ENCODE data around the gene BCL6B. TPM values are rescaled to one million over a fixed set of nuclear protein-coding genes. Genes with fewer than 3 reads are reported as not detected.

BCL6B gene
- total and polyA plus RNA-seq, 2 of the 4 experiments (the other 2 are of a cell fraction): not detected

DNA sequence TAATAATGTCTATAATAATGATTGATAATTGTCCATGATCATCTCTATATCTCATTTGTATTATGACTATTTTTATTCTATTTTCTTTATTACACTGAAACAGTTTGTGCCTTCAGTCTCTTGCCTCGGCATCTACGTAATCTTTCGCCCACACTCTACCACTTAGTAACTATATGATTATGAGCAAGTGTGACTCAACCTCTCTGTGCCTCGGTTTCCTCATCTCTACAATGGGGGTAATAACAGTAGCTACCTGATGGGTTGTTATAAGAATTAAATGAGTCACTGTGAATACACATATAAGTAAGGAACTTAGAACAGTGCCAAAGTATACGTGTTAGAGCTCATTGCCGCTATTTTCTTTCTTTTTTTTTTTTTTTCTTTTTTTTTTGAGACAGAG, 24.7 kb downstream of the BCL6B start:
- ChIA-PET CTCF (interaction anchor here (1.8 kb wide), 1 partner anchor 86 kb away, joined by 4 read pairs; no protein-coding TSS in a partner anchor), POLR2A (ENCODE audit: unreplicated experiment) (interaction anchor here (0.7 kb wide), 1 partner anchor 266 kb away, joined by 4 read pairs; no protein-coding TSS in a partner anchor)
- H4K91ac ChIP-seq (ENCODE audit: insufficient read depth, low read depth, low read length): no peak overlapping the region
- H3K27me3 ChIP-seq (ENCODE audit: control insufficient read depth, insufficient read depth, low read length): peaks cover 24% of the 10 kb centered on the region
- no peak overlapping the region for H3K27ac ChIP-seq (ENCODE audit: insufficient read depth, low read length)
- no peak overlapping the region for H2AK5ac ChIP-seq (ENCODE audit: low read depth, low read length)
- H3K9me1 ChIP-seq (ENCODE audit: insufficient read depth, low read length): no peaks in the 10 kb centered on the region
- H3K14ac ChIP-seq (replicated peaks; ENCODE audit: low read depth, low read length): no peak overlapping the region
- no peak overlapping the region for H2BK15ac ChIP-seq (ENCODE audit: low read depth, low read length)
- no peak overlapping the region for H2BK120ac ChIP-seq (ENCODE audit: low read depth, low read length)
- dilution Hi-C loops (cut with HindIII; ENCODE audit: low sequenced_read_pairs, unreplicated experiment) (no loop called here), in situ Hi-C loops (cut with MboI; ENCODE audit: low sequenced_read_pairs) (loop anchor here (10.0 kb wide), 1 partner anchor 257 kb away; the partner anchor contains the start of gene EIF5A), intact Hi-C loops (cut with micrococcal nuclease) (loop anchor here (10.0 kb wide), 1 partner anchor 517 kb away; the partner anchor contains the start of gene SENP3)
- no peak overlapping the region for H3K4ac ChIP-seq (ENCODE audit: low read depth, low read length)
- BruUV-seq (replicated peaks): no TSS peak
- no peak overlapping the region for H3K9ac ChIP-seq (ENCODE audit: low read depth, low read length)
- WGBS, 2 experiments (ENCODE audit: extremely low coverage in 2 of 2, insufficient read length in 1 of 2): no CpG with 5 or more reads among the region's 6 CpGs
- no peak for ATAC-seq (ENCODE audit: low read depth)
- H3K4me3 ChIP-seq (ENCODE audit: insufficient read depth, low read depth, low read length): no peak overlapping the region
- H4K5ac ChIP-seq (ENCODE audit: low read depth, low read length): no peak overlapping the region
- H4K8ac ChIP-seq (ENCODE audit: low read depth in 2 of 2, low read length in 2 of 2): no peak overlapping the region
- no peaks in the 10 kb centered on the region for H3K9me3 ChIP-seq (ENCODE audit: control insufficient read depth, insufficient read depth, low read length)
- no peak overlapping the region for H2AFZ ChIP-seq (replicated peaks; ENCODE audit: low read length, poor library complexity)
- H3K4me2 ChIP-seq (ENCODE audit: low read depth, low read length): no peak overlapping the region
- H2BK20ac ChIP-seq (ENCODE audit: low read depth, low read length): no peak overlapping the region
- H2BK5ac ChIP-seq (ENCODE audit: low read depth, low read length, poor library complexity, severe bottlenecking): no peak overlapping the region
- H4K20me1 ChIP-seq (ENCODE audit: insufficient read depth, low read length): no peaks in the 10 kb centered on the region
- H3K56ac ChIP-seq (ENCODE audit: extremely low read depth, insufficient read depth, low read length): no peak overlapping the region
- H3K36me3 ChIP-seq (ENCODE audit: control insufficient read depth, insufficient read depth, low read length): no peaks in the 10 kb centered on the region
- H3K4me1 ChIP-seq (ENCODE audit: control insufficient read depth, insufficient read depth, low read length): peaks cover 6% of the 10 kb centered on the region
- TF ChIP-seq, protein P1, sequence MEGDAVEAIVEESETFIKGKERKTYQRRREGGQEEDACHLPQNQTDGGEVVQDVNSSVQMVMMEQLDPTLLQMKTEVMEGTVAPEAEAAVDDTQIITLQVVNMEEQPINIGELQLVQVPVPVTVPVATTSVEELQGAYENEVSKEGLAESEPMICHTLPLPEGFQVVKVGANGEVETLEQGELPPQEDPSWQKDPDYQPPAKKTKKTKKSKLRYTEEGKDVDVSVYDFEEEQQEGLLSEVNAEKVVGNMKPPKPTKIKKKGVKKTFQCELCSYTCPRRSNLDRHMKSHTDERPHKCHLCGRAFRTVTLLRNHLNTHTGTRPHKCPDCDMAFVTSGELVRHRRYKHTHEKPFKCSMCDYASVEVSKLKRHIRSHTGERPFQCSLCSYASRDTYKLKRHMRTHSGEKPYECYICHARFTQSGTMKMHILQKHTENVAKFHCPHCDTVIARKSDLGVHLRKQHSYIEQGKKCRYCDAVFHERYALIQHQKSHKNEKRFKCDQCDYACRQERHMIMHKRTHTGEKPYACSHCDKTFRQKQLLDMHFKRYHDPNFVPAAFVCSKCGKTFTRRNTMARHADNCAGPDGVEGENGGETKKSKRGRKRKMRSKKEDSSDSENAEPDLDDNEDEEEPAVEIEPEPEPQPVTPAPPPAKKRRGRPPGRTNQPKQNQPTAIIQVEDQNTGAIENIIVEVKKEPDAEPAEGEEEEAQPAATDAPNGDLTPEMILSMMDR (conservative IDR thresholded peaks at IDR 0.05; ENCODE audit: low read depth, low read length): no peak
- TF ChIP-seq MXI1 (IDR thresholded peaks at IDR 0.05; ENCODE audit: borderline replicate concordance, low read depth, low read length): no peak
- TF ChIP-seq MAZ (IDR thresholded peaks at IDR 0.05; ENCODE audit: borderline replicate concordance, low read depth, low read length): no peak
- no peak for TF ChIP-seq RCOR1 (IDR thresholded peaks at IDR 0.05; ENCODE audit: insufficient replicate concordance, low read length)
- TF ChIP-seq RAD21 (IDR thresholded peaks at IDR 0.05; ENCODE audit: low read length): no peak
- TF ChIP-seq NFE2L2 (IDR thresholded peaks at IDR 0.05; ENCODE audit: low read depth, low read length): no peak
- TF ChIP-seq, protein P2, sequence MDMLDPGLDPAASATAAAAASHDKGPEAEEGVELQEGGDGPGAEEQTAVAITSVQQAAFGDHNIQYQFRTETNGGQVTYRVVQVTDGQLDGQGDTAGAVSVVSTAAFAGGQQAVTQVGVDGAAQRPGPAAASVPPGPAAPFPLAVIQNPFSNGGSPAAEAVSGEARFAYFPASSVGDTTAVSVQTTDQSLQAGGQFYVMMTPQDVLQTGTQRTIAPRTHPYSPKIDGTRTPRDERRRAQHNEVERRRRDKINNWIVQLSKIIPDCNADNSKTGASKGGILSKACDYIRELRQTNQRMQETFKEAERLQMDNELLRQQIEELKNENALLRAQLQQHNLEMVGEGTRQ (IDR thresholded peaks at IDR 0.05; ENCODE audit: low read depth, low read length): no peak
- TF ChIP-seq SMC3 (IDR thresholded peaks at IDR 0.05; ENCODE audit: low read depth, low read length): no peak
- no peak for TF ChIP-seq FOS (IDR thresholded peaks at IDR 0.05; ENCODE audit: low read depth, low read length)
- TF ChIP-seq BHLHE40 (IDR thresholded peaks at IDR 0.05; ENCODE audit: low read depth, low read length): no peak
- no peak for TF ChIP-seq MAFK (IDR thresholded peaks at IDR 0.05; ENCODE audit: low read depth, low read length)
- TF ChIP-seq, protein P3, sequence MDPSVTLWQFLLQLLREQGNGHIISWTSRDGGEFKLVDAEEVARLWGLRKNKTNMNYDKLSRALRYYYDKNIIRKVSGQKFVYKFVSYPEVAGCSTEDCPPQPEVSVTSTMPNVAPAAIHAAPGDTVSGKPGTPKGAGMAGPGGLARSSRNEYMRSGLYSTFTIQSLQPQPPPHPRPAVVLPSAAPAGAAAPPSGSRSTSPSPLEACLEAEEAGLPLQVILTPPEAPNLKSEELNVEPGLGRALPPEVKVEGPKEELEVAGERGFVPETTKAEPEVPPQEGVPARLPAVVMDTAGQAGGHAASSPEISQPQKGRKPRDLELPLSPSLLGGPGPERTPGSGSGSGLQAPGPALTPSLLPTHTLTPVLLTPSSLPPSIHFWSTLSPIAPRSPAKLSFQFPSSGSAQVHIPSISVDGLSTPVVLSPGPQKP (IDR thresholded peaks at IDR 0.05; ENCODE audit: borderline replicate concordance, low read depth, low read length): no peak
- TF ChIP-seq CEBPB (IDR thresholded peaks at IDR 0.05; ENCODE audit: low read depth, low read length): no peak
- no peak for TF ChIP-seq POLR2A (IDR thresholded peaks at IDR 0.05; ENCODE audit: low read depth, low read length)
- no peak for TF ChIP-seq CHD1 (IDR thresholded peaks at IDR 0.05; ENCODE audit: low read depth, low read length)
- TF ChIP-seq RFX5 (IDR thresholded peaks at IDR 0.05; ENCODE audit: low read depth, low read length): no peak
- DNase-seq: no peak
- H3K79me1 ChIP-seq (ENCODE audit: low read depth in 1 of 2, low read length in 2 of 2): no peaks in the 10 kb centered on the region
- H3K18ac ChIP-seq (ENCODE audit: low read depth, low read length): no peak overlapping the region
- H2AK9ac ChIP-seq (replicated peaks; ENCODE audit: low read depth, low read length, poor library complexity): no peak overlapping the region
- H3K23ac ChIP-seq (ENCODE audit: low read depth, low read length): no peak overlapping the region
